ENCODE data around the gene CYTH1. TPM values are rescaled to one million over a fixed set of nuclear protein-coding genes. Genes with fewer than 3 reads are reported as not detected.
A peak's percentile ranks its signal among the peaks of the same experiment; 100 is the strongest.

CYTH1 gene
- total and polyA plus RNA-seq, 5 donors from 2014 or later, result 202 to 487 (median 206) TPM

DNA sequence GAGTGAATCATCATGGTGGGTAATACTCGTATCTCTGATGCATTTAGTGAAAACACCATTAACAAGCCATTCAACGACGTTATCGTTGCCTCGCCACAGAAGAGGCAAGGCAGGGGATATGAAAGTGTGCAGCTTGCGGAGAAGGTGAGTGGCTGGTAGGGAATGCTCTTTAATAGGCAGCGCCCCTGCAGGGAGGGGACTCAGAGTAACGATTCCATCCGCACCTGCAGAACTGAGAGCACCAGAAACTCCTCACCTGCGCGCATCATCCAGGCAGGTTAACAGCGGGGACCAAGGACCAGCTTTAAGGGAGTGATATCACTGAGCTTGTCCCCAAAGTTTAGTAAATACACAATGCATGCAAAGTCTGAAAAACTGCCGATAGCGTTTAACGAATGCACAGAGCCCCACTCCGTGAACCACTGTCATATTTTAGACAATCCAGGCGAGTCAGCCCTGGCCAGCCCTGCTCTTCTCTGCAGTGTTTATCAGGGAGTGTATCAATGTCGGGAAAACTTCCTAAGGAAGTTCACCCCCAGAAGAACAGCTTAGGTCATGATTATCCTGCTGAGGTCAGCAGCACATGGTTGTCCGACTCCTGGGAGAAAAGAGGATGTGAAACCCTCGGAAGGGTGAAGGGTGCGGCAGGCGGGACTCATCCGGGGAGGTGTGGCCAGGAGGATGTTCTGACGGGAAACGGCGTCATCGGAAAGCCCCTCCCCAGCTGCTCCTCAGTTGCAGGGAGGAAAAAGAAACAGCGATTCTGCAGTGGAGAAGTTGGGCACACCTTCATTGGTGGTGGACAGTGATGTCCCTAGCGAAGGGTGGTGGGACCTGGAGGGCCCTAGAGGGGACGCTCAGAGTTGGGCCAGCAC, 136.4 kb downstream of the CYTH1 start:
- ATAC-seq (ENCODE audit: low read depth in 2 of 2) (peak; percentile 60 to 75), DNase-seq (peak in 1 of 3 donors; percentile 78)
- H3K27ac Mint-ChIP-seq, result peak overlapping the region; percentile 71 to 95 (median 81)
- peaks cover 27% of the 10 kb centered on the region for H3K27me3 Mint-ChIP-seq
- no peaks in the 10 kb centered on the region for H3K27me3 ChIP-seq (ENCODE audit: control insufficient read depth, insufficient read depth, low read length)
- H3K9me3 Mint-ChIP-seq, result peaks cover 0 to 12% (median 0%) of the 10 kb centered on the region in 7 donors
- H3K9me3 ChIP-seq (ENCODE audit: control insufficient read depth in 2 of 2, low read length in 2 of 2), result peaks cover 0 to 2% of the 10 kb centered on the region in 2 experiments
- no peak overlapping the region for H3K27ac ChIP-seq (ENCODE audit: insufficient read depth, low read length, poor library complexity, severe bottlenecking)
- H3K4me3 Mint-ChIP-seq, result peak overlapping the region; percentile 23 to 89 (median 59)
- H3K4me1 ChIP-seq (ENCODE audit: control insufficient read depth, insufficient read depth, low read length, poor library complexity, severe bottlenecking), result peaks cover 9% of the 10 kb centered on the region
- H3K36me3 Mint-ChIP-seq, result peaks cover 4% of the 10 kb centered on the region
- peak overlapping the region; percentile 51 for H3K4me3 ChIP-seq (ENCODE audit: low read depth, low read length)
- H3K36me3 ChIP-seq (ENCODE audit: control insufficient read depth, insufficient read depth, low read length), result no peaks in the 10 kb centered on the region
- peaks cover 0 to 15% (median 9%) of the 10 kb centered on the region in 4 donors for H3K4me1 Mint-ChIP-seq

DNA sequence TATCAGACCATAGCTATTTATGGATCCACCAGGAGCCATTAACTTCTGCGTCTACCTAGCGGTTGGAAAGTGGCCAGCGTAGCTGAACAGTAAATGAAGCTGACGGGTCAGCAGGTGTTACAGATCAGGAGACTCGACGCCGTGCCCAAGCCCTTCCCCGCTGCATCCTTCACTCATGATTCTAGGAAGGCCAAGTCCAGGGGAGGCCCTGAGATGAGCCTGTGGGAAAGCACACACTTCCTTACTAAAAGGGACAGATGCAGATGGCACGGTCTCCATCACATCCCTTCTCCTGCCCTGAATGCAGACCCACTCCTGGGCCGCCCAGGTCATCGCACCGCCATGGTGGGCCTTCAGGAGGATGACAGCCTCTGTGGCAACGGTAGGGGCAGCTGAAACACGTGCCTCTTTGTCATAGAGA, 137.1 kb downstream of the CYTH1 start:
- peak overlapping the region in 1 of 4 donors; percentile 44 for H3K4me3 Mint-ChIP-seq
- H3K4me3 ChIP-seq (ENCODE audit: low read depth, low read length), result no peak overlapping the region
- peaks cover 9% of the 10 kb centered on the region for H3K4me1 ChIP-seq (ENCODE audit: control insufficient read depth, insufficient read depth, low read length, poor library complexity, severe bottlenecking)
- DNase-seq (no peak), ATAC-seq (ENCODE audit: low read depth in 2 of 2) (no peak)
- H3K27me3 ChIP-seq (ENCODE audit: control insufficient read depth, insufficient read depth, low read length), result no peaks in the 10 kb centered on the region
- H3K9me3 Mint-ChIP-seq, result peaks cover 0 to 12% (median 0%) of the 10 kb centered on the region in 7 donors
- no peak overlapping the region for H3K27ac ChIP-seq (ENCODE audit: insufficient read depth, low read length, poor library complexity, severe bottlenecking)
- peaks cover 26% of the 10 kb centered on the region for H3K27me3 Mint-ChIP-seq
- H3K4me1 Mint-ChIP-seq, result peaks cover 0 to 15% (median 9%) of the 10 kb centered on the region in 4 donors
- no peaks in the 10 kb centered on the region for H3K36me3 ChIP-seq (ENCODE audit: control insufficient read depth, insufficient read depth, low read length)
- H3K9me3 ChIP-seq (ENCODE audit: control insufficient read depth in 2 of 2, low read length in 2 of 2), result peaks cover 0 to 2% of the 10 kb centered on the region in 2 experiments
- peaks cover 4% of the 10 kb centered on the region for H3K36me3 Mint-ChIP-seq
- H3K27ac Mint-ChIP-seq, result no peak overlapping the region

- Histone ChIP-seq H3K27me3 (ENCODE audit: control insufficient read depth, insufficient read depth, low read length) (no peaks in the 10 kb centered on the region), H3K4me3 (ENCODE audit: low read depth, low read length) (no peak overlapping the region), H3K27ac (ENCODE audit: insufficient read depth, low read length, poor library complexity, severe bottlenecking) (no peak overlapping the region), H3K4me1 (ENCODE audit: control insufficient read depth, insufficient read depth, low read length, poor library complexity, severe bottlenecking) (peaks cover 9% of the 10 kb centered on the region), H3K9me3 (ENCODE audit: control insufficient read depth in 2 of 2, low read length in 2 of 2) (peaks cover 0 to 2% of the 10 kb centered on the region in 2 experiments), H3K36me3 (ENCODE audit: control insufficient read depth, insufficient read depth, low read length) (no peaks in the 10 kb centered on the region)
- H3K27me3 Mint-ChIP-seq, result peaks cover 19% of the 10 kb centered on the region
- no peak overlapping the region for H3K4me3 Mint-ChIP-seq
- H3K4me1 Mint-ChIP-seq, result peaks cover 0 to 15% (median 9%) of the 10 kb centered on the region in 4 donors
- H3K36me3 Mint-ChIP-seq, result peaks cover 4% of the 10 kb centered on the region
- H3K27ac Mint-ChIP-seq, result peak overlapping the region in 1 of 3 donors; percentile 37
- no peak for ATAC-seq (ENCODE audit: low read depth in 2 of 2)
- H3K9me3 Mint-ChIP-seq, result peaks cover 0 to 12% (median 0%) of the 10 kb centered on the region in 7 donors
- DNase-seq, result no peak
These were observed 137.8 kb downstream of the CYTH1 start for GRCh38 chr17:78644224-78644623.

- Mint-ChIP-seq H3K27ac (no peak overlapping the region), H3K9me3 (peaks cover 0 to 9% (median 0%) of the 10 kb centered on the region in 7 donors)
- no peak overlapping the region for H3K4me3 ChIP-seq (ENCODE audit: low read depth, low read length)
These were observed 138.7 kb downstream of the CYTH1 start for GRCh38 chr17:78643326-78643725.

DNA sequence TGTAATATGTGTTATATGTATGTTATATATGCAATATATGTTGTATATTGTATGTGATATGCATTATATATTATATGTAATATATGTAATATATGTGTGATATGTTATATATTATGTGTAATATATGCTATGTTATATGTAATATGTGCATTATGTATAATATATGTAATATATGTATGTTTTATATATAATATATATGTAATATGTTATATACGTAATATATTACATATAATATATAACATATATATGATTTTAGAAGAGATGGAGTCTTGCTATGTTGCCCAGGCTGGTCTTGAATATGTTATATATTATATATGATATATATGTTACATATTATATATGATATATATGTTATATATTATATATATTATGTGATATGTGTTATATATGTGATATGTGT, 139.4 kb downstream of the CYTH1 start:
- no peaks in the 10 kb centered on the region for H3K36me3 ChIP-seq (ENCODE audit: control insufficient read depth, insufficient read depth, low read length)
- no peak for DNase-seq
- ATAC-seq (ENCODE audit: low read depth in 2 of 2), result no peak
- H3K4me1 ChIP-seq (ENCODE audit: control insufficient read depth, insufficient read depth, low read length, poor library complexity, severe bottlenecking), result peaks cover 9% of the 10 kb centered on the region
- Mint-ChIP-seq H3K4me1 (peaks cover 0 to 23% (median 10%) of the 10 kb centered on the region in 4 donors), H3K27me3 (peaks cover 10% of the 10 kb centered on the region), H3K27ac (no peak overlapping the region), H3K36me3 (peaks cover 4% of the 10 kb centered on the region), H3K4me3 (no peak overlapping the region), H3K9me3 (peaks cover 0 to 4% (median 0%) of the 10 kb centered on the region in 7 donors)
- no peak overlapping the region for H3K27ac ChIP-seq (ENCODE audit: insufficient read depth, low read length, poor library complexity, severe bottlenecking)
- no peak overlapping the region for H3K4me3 ChIP-seq (ENCODE audit: low read depth, low read length)
- no peaks in the 10 kb centered on the region for H3K27me3 ChIP-seq (ENCODE audit: control insufficient read depth, insufficient read depth, low read length)
- no peaks in the 10 kb centered on the region for H3K9me3 ChIP-seq (ENCODE audit: control insufficient read depth in 2 of 2, low read length in 2 of 2)

More at GRCh38 chr17:78643326-78643725, 138.7 kb downstream of the CYTH1 start:
- no peak for DNase-seq
- H3K36me3 Mint-ChIP-seq, result peaks cover 4% of the 10 kb centered on the region
- H3K4me3 Mint-ChIP-seq, result no peak overlapping the region
- Histone ChIP-seq H3K4me1 (ENCODE audit: control insufficient read depth, insufficient read depth, low read length, poor library complexity, severe bottlenecking) (peaks cover 9% of the 10 kb centered on the region), H3K36me3 (ENCODE audit: control insufficient read depth, insufficient read depth, low read length) (no peaks in the 10 kb centered on the region), H3K27me3 (ENCODE audit: control insufficient read depth, insufficient read depth, low read length) (no peaks in the 10 kb centered on the region), H3K9me3 (ENCODE audit: control insufficient read depth in 2 of 2, low read length in 2 of 2) (no peaks in the 10 kb centered on the region), H3K27ac (ENCODE audit: insufficient read depth, low read length, poor library complexity, severe bottlenecking) (no peak overlapping the region)
- peaks cover 0 to 23% (median 10%) of the 10 kb centered on the region in 4 donors for H3K4me1 Mint-ChIP-seq
- H3K27me3 Mint-ChIP-seq, result peaks cover 10% of the 10 kb centered on the region
- no peak for ATAC-seq (ENCODE audit: low read depth in 2 of 2)

DNA sequence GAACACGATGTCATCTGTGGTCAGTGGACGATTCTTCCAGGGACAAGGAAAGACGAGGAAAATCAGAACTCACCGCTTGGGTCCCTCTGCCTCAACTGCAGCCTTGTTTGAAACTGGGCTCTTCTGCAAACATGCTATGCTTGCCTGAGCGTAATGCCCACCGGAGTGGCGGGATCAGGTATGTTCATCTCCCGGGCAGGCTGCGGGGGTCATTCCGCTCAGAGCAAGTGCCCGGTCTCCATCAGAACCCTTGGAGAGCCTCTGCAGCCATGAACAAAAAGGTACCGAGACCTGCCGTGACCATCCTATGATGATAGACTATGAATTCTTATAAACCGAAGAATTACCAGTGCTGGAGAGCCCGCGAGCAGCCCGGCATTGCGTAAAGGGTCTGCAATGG, 140.4 kb downstream of the CYTH1 start:
- ATAC-seq (ENCODE audit: low read depth in 2 of 2) (no peak), DNase-seq (no peak)
- H3K4me3 ChIP-seq (ENCODE audit: low read depth, low read length), result no peak overlapping the region
- H3K27ac ChIP-seq (ENCODE audit: insufficient read depth, low read length, poor library complexity, severe bottlenecking), result no peak overlapping the region
- H3K4me1 Mint-ChIP-seq, result peaks cover 0 to 22% (median 10%) of the 10 kb centered on the region in 4 donors
- no peaks in the 10 kb centered on the region for H3K27me3 ChIP-seq (ENCODE audit: control insufficient read depth, insufficient read depth, low read length)
- H3K36me3 ChIP-seq (ENCODE audit: control insufficient read depth, insufficient read depth, low read length), result no peaks in the 10 kb centered on the region
- peaks cover 4% of the 10 kb centered on the region for H3K36me3 Mint-ChIP-seq
- peaks cover 10% of the 10 kb centered on the region for H3K27me3 Mint-ChIP-seq
- H3K9me3 Mint-ChIP-seq, result peaks cover 0 to 5% (median 0%) of the 10 kb centered on the region in 7 donors
- H3K4me3 Mint-ChIP-seq, result no peak overlapping the region
- H3K4me1 ChIP-seq (ENCODE audit: control insufficient read depth, insufficient read depth, low read length, poor library complexity, severe bottlenecking), result peaks cover 9% of the 10 kb centered on the region
- H3K27ac Mint-ChIP-seq, result peak overlapping the region in 1 of 3 donors; percentile 75
- no peaks in the 10 kb centered on the region for H3K9me3 ChIP-seq (ENCODE audit: control insufficient read depth in 2 of 2, low read length in 2 of 2)

- Mint-ChIP-seq H3K9me3 (peaks cover 0 to 5% (median 0%) of the 10 kb centered on the region in 7 donors), H3K27ac (peak overlapping the region in 1 of 3 donors; percentile 75), H3K27me3 (peaks cover 8% of the 10 kb centered on the region), H3K4me1 (peaks cover 0 to 18% (median 9%) of the 10 kb centered on the region in 4 donors), H3K4me3 (no peak overlapping the region), H3K36me3 (peaks cover 4% of the 10 kb centered on the region)
- no peaks in the 10 kb centered on the region for H3K27me3 ChIP-seq (ENCODE audit: control insufficient read depth, insufficient read depth, low read length)
- DNase-seq, result no peak
- no peak for ATAC-seq (ENCODE audit: low read depth in 2 of 2)
- H3K36me3 ChIP-seq (ENCODE audit: control insufficient read depth, insufficient read depth, low read length), result no peaks in the 10 kb centered on the region
- H3K4me3 ChIP-seq (ENCODE audit: low read depth, low read length), result no peak overlapping the region
- peaks cover 9% of the 10 kb centered on the region for H3K4me1 ChIP-seq (ENCODE audit: control insufficient read depth, insufficient read depth, low read length, poor library complexity, severe bottlenecking)
- no peak overlapping the region for H3K27ac ChIP-seq (ENCODE audit: insufficient read depth, low read length, poor library complexity, severe bottlenecking)
- no peaks in the 10 kb centered on the region for H3K9me3 ChIP-seq (ENCODE audit: control insufficient read depth in 2 of 2, low read length in 2 of 2)
These were observed 140.8 kb downstream of the CYTH1 start for GRCh38 chr17:78641243-78641642.
